B cell (primary cell): ENCODE results near the gene SPP1. TPM values are rescaled to one million over a fixed set of nuclear protein-coding genes. Genes with fewer than 3 reads are reported as not detected.

Experiments used
- ATAC-seq: fragments of 200-7000 bp; cut with Tn5 transposase; one replicate; pipeline ENCODE4 v1.10.0; 2021; ENCODE audit warnings: low read depth, mild to moderate bottlenecking, moderate number of reproducible peaks, moderate library complexity
- CTCF ChIA-PET: fragments of 350-600 bp; sonication (Branson Sonifier 250); formaldehyde crosslinking; loops from one replicate; lab custom pipeline; 2021; ENCODE audit warnings: antibody characterized with exemption, inconsistent platforms; lab: Charles Lee
- POLR2A ChIA-PET: fragments of 350-600 bp; sonication (Branson Sonifier 250); formaldehyde crosslinking; loops from one replicate; lab custom pipeline; 2021; ENCODE audit warnings: antibody characterized with exemption; lab: Charles Lee
- DNase-seq: peaks from one replicate; pipeline ENCODE4 v3.0.0; 2013
- H2AFZ ChIP-seq: 2 replicates; pipeline ENCODE4 v1.6.1; 2012; ENCODE audit warnings: mild to moderate bottlenecking, low read depth, low read length; ENCODE audit not compliant: insufficient read depth, poor library complexity, severe bottlenecking
- H3K27ac ChIP-seq, 2 donors: 1 replicate in 1 of 2; 2 replicates in 1 of 2; pipeline ENCODE4 v1.5.1; 2012 to 2013; ENCODE audit warnings: low read length in 2 of 2, mild to moderate bottlenecking in 2 of 2, moderate library complexity in 1 of 2
- H3K27me3 ChIP-seq, 4 experiments: fragments of 200-600 bp in 1 of 4; sonication (generic) in 1 of 4; replicated peaks in 1 of 4; 1 replicate in 2 of 4; 2 replicates in 2 of 4; pipeline versions ENCODE4 v1.6.1 to v1.7.0; 2013 to 2016; ENCODE audit warnings: low read length in 3 of 4, mild to moderate bottlenecking in 2 of 4, mixed read lengths in 1 of 4, moderate library complexity in 1 of 4; ENCODE audit not compliant: insufficient read depth in 4 of 4, control insufficient read depth in 3 of 4; ENCODE audit errors: control extremely low read depth in 1 of 4
- H3K36me3 ChIP-seq, 2 experiments: replicated peaks in 1 of 2; 1 replicate in 1 of 2; 2 replicates in 1 of 2; pipeline versions ENCODE4 v1.6.1 to v1.7.1; 2013; ENCODE audit warnings: low read length in 1 of 2; ENCODE audit not compliant: insufficient read depth in 2 of 2, control insufficient read depth in 1 of 2; ENCODE audit errors: control extremely low read depth in 1 of 2, extremely low read depth in 1 of 2
- H3K4me1 ChIP-seq, 2 donors: fragments of 200-600 bp in 1 of 2; sonication (generic) in 1 of 2; 1 replicate in 1 of 2; 2 replicates in 1 of 2; pipeline versions ENCODE4 v1.5.1 to v1.6.1; 2013 to 2017; ENCODE audit warnings: low read length in 2 of 2; ENCODE audit not compliant: control insufficient read depth in 2 of 2, insufficient read depth in 2 of 2
- H3K4me2 ChIP-seq: replicated peaks from 2 replicates; pipeline ENCODE3; 2012; ENCODE audit warnings: mild to moderate bottlenecking, low read depth, low read length; ENCODE audit not compliant: poor library complexity, severe bottlenecking
- H3K4me3 ChIP-seq, 5 experiments: fragments of 200-600 bp in 1 of 5; sonication (generic) in 1 of 5; 1 replicate in 3 of 5; 2 replicates in 2 of 5; pipeline versions ENCODE4 v1.5.1 to v1.7.0; 2011 to 2016; ENCODE audit warnings: low read length in 4 of 5, mild to moderate bottlenecking in 4 of 5, low read depth in 2 of 5, control low read depth in 1 of 5, moderate library complexity in 1 of 5; ENCODE audit not compliant: insufficient read depth in 1 of 5; ENCODE audit errors: control extremely low read depth in 1 of 5, extremely low read depth in 1 of 5
- H3K79me2 ChIP-seq: fragments of 200-600 bp; sonication (generic); one replicate; pipeline ENCODE4 v1.6.0; 2016; ENCODE audit warnings: low read length; ENCODE audit not compliant: control insufficient read depth, insufficient read depth
- H3K9ac ChIP-seq: fragments of 200-600 bp; sonication (generic); 2 replicates; pipeline ENCODE4 v1.6.1; 2017; ENCODE audit warnings: mild to moderate bottlenecking, low read length, moderate library complexity
- H3K9me3 ChIP-seq, 3 donors: one replicate each; pipeline versions ENCODE4 v1.6.1 to v1.7.1; 2013; ENCODE audit warnings: low read length in 2 of 3; ENCODE audit not compliant: control insufficient read depth in 2 of 3, insufficient read depth in 1 of 3; ENCODE audit errors: control extremely low read depth in 1 of 3
- H4K20me1 ChIP-seq: 2 replicates; pipeline ENCODE4 v1.6.0; 2012; ENCODE audit warnings: mild to moderate bottlenecking, low read length; ENCODE audit not compliant: insufficient read depth, control insufficient read depth, poor library complexity, severe bottlenecking
- H3K27ac Mint-ChIP-seq: one replicate; pipeline ENCODE4 v1.8.0; 2021; ENCODE audit warnings: mixed read lengths
- H3K27me3 Mint-ChIP-seq: one replicate; pipeline ENCODE4 v1.8.0; 2021; ENCODE audit warnings: mixed read lengths
- H3K4me1 Mint-ChIP-seq: one replicate; pipeline ENCODE4 v1.8.0; 2021; ENCODE audit warnings: mixed read lengths
- H3K4me3 Mint-ChIP-seq: one replicate; pipeline ENCODE4 v1.8.0; 2021; ENCODE audit warnings: mixed read lengths
- H3K9me3 Mint-ChIP-seq: one replicate; pipeline ENCODE4 v1.8.0; 2022; ENCODE audit warnings: mixed read lengths; ENCODE audit not compliant: insufficient read depth
- CTCF ChIP-seq: fragments of 200-600 bp; IDR thresholded peaks from one replicate; pipeline ENCODE4 v1.8.0; 2022; ENCODE audit warnings: antibody characterized with exemption, mild to moderate bottlenecking
- EZH2 ChIP-seq: IDR thresholded peaks from 2 replicates; pipeline ENCODE4 v1.6.1; 2012; ENCODE audit warnings: borderline replicate concordance, low read depth, mild to moderate bottlenecking, moderate library complexity, low read length; ENCODE audit not compliant: insufficient read depth, poor library complexity, severe bottlenecking
- WGBS: methylation state at CpG from one replicate; pipeline ENCODE4 v1.1.5; 2013; ENCODE audit warnings: missing lambda C conversion rate; ENCODE audit not compliant: insufficient coverage; 5-methylcytosine and 5-hydroxymethylcytosine counted together
- intact Hi-C: fragments of 100-400 bp; cut with micrococcal nuclease; formaldehyde crosslinking; loops from one replicate; pipeline ENCODE4 v1.10.0; 2022
- polyA plus RNA-seq: library from polyadenylated mRNA; depleted of rRNA; stranded (reverse); fragments of >200 nt; gene quantifications from 2 replicates; pipeline ENCODE4 v1.2.3, GENCODE V29; 2012
- total RNA-seq, 2 donors: library from RNA; stranded (reverse); fragments of 120-200 nt in 1 of 2; gene quantifications; 1 replicate in 1 of 2; 2 replicates in 1 of 2; pipeline versions ENCODE4 v1.2.3 to v1.2.4, GENCODE V29; 2013 to 2022

Gene SPP1
- total and polyA plus RNA-seq, 2 donors (not counting 1 experiment from before 2014, with no cell fraction given) = not detected

- TF ChIP-seq CTCF (no peak), EZH2 (no peak)
- ChIA-PET CTCF (no interaction called here), POLR2A (no interaction called here)
- Histone ChIP-seq H4K20me1 (no peaks in the 10 kb centered on the region), H3K79me2 (no peaks in the 10 kb centered on the region), H2AFZ (no peak overlapping the region), H3K4me3 (no peak overlapping the region), H3K27me3 (peaks cover 0 to 8% (median 0%) of the 10 kb centered on the region in 4 experiments), H3K27ac (no peak overlapping the region), H3K9ac (no peak overlapping the region), H3K36me3 (no peaks in the 10 kb centered on the region), H3K9me3 (peaks cover 0 to 3% (median 3%) of the 10 kb centered on the region in 3 donors), H3K4me1 (peaks cover 6 to 10% of the 10 kb centered on the region in 2 donors), H3K4me2 (no peak overlapping the region)
- intact Hi-C loops = no loop called here
- ATAC-seq (no peak), DNase-seq (no peak)
- Mint-ChIP-seq H3K27ac (no peak overlapping the region), H3K9me3 (no peaks in the 10 kb centered on the region), H3K4me3 (peak overlapping the region; percentile 84), H3K27me3 (peaks cover 5% of the 10 kb centered on the region), H3K4me1 (peaks cover 18% of the 10 kb centered on the region)
- 100% methylated on average over 2 of the region's 10 CpGs for WGBS
Measured at GRCh38 chr4:88005946-88006345, 30.4 kb downstream of the SPP1 start.

- TF ChIP-seq CTCF (no peak), EZH2 (no peak)
- Histone ChIP-seq H4K20me1 (no peaks in the 10 kb centered on the region), H3K9me3 (peaks cover 0 to 3% (median 3%) of the 10 kb centered on the region in 3 donors), H3K9ac (peak overlapping the region; percentile 61), H3K27ac (no peak overlapping the region), H3K36me3 (no peaks in the 10 kb centered on the region), H3K79me2 (no peaks in the 10 kb centered on the region), H3K4me1 (peaks cover 6 to 10% of the 10 kb centered on the region in 2 donors), H3K27me3 (peaks cover 0 to 8% (median 0%) of the 10 kb centered on the region in 4 experiments), H3K4me2 (peak overlapping the region; percentile 90), H3K4me3 (peak overlapping the region in 4 of 5 experiments; percentile 21 to 68 (median 68)), H2AFZ (peak overlapping the region; percentile 72)
- ATAC-seq (no peak), DNase-seq (no peak)
- Mint-ChIP-seq H3K4me3 (peak overlapping the region; percentile 84), H3K4me1 (peaks cover 21% of the 10 kb centered on the region), H3K27me3 (peaks cover 5% of the 10 kb centered on the region), H3K9me3 (no peaks in the 10 kb centered on the region), H3K27ac (peak overlapping the region; percentile 54)
- 77% methylated on average over 5 of the region's 10 CpGs for WGBS
- POLR2A ChIA-PET = no interaction called here
- intact Hi-C loops = no loop called here
- CTCF ChIA-PET = no interaction called here
Measured at GRCh38 chr4:88006956-88007303, 31.4 kb downstream of the SPP1 start.
